PFSK-1 (cell line): ENCODE results near the gene SAMD1.

Experiments
- POLR2AphosphoS5 ChIP-seq: IDR thresholded peaks from 2 replicates; pipeline ENCODE4 v1.6.1; 2012; ENCODE audit warnings: low read depth, mild to moderate bottlenecking, control low read depth, low read length, moderate library complexity
- TAF1 ChIP-seq: IDR thresholded peaks from 2 replicates; pipeline ENCODE4 v1.6.1; 2012; ENCODE audit warnings: low read length, control low read depth, borderline replicate concordance; ENCODE audit not compliant: insufficient read depth
- TF ChIP-seq, protein P1 (sequence below), 2 experiments: IDR thresholded peaks; 2 replicates each; pipeline versions ENCODE4 v1.6.1 to v1.8.0; 2011 to 2012; ENCODE audit warnings: low read depth in 2 of 2, low read length in 2 of 2, control low read depth in 1 of 2, inconsistent platforms in 1 of 2, mild to moderate bottlenecking in 1 of 2, moderate library complexity in 1 of 2; ENCODE audit not compliant: insufficient read depth in 1 of 2

DNA sequence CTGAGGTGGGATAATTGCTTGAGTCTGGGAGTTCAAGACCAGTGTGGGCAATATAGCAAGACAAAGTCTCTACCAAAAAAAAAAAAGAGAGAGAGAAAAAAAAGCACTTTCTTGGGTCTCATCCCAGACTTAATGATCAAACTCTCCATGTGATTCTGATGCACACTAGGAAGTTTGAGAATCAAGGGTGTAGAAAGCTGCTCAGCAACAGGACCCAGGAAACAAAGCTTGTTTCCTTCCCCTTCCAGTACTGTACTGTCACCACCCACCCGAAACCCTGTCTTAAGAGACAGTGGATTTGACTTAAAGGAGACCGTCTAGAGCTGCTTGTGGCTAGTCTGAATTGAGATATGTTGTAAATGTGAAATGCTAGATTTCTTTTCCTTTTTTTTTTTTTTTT, 12.1 kb downstream of the SAMD1 start:
- TF ChIP-seq, protein P1, sequence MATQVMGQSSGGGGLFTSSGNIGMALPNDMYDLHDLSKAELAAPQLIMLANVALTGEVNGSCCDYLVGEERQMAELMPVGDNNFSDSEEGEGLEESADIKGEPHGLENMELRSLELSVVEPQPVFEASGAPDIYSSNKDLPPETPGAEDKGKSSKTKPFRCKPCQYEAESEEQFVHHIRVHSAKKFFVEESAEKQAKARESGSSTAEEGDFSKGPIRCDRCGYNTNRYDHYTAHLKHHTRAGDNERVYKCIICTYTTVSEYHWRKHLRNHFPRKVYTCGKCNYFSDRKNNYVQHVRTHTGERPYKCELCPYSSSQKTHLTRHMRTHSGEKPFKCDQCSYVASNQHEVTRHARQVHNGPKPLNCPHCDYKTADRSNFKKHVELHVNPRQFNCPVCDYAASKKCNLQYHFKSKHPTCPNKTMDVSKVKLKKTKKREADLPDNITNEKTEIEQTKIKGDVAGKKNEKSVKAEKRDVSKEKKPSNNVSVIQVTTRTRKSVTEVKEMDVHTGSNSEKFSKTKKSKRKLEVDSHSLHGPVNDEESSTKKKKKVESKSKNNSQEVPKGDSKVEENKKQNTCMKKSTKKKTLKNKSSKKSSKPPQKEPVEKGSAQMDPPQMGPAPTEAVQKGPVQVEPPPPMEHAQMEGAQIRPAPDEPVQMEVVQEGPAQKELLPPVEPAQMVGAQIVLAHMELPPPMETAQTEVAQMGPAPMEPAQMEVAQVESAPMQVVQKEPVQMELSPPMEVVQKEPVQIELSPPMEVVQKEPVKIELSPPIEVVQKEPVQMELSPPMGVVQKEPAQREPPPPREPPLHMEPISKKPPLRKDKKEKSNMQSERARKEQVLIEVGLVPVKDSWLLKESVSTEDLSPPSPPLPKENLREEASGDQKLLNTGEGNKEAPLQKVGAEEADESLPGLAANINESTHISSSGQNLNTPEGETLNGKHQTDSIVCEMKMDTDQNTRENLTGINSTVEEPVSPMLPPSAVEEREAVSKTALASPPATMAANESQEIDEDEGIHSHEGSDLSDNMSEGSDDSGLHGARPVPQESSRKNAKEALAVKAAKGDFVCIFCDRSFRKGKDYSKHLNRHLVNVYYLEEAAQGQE (IDR thresholded peaks at IDR 0.05; ENCODE audit: insufficient read depth in 1 of 2, low read depth in 2 of 2, low read length in 2 of 2), result no peak
- no peak for TF ChIP-seq TAF1
- no peak for TF ChIP-seq POLR2AphosphoS5
